ENCODE results near the gene TRIM3. TPM values are rescaled to one million over a fixed set of nuclear protein-coding genes. Genes with fewer than 3 reads are reported as not detected.

TRIM3 gene
- total RNA-seq, 6 experiments from 2014 or later = 14.3 to 19.1 (median 17.4) TPM

- H3K27me3 Mint-ChIP-seq (ENCODE audit: insufficient read depth) = no peaks in the 10 kb centered on the region; the same call in none of the 2 replicates
- peak; percentile 84 for TF ChIP-seq CTCF (IDR thresholded peaks at IDR 0.05)
- H3K27ac Mint-ChIP-seq = no peak overlapping the region
- H3K4me3 Mint-ChIP-seq = no peak overlapping the region
- DNase-seq = peak; percentile 55
- no peaks in the 10 kb centered on the region for H3K9me3 Mint-ChIP-seq
- no peaks in the 10 kb centered on the region for H3K36me3 Mint-ChIP-seq (ENCODE audit: low read depth)
- no peaks in the 10 kb centered on the region for H3K4me1 Mint-ChIP-seq (ENCODE audit: low read depth)
Observed at GRCh38 chr11:6438979-6439571, 34.7 kb downstream of the TRIM3 start.

DNA sequence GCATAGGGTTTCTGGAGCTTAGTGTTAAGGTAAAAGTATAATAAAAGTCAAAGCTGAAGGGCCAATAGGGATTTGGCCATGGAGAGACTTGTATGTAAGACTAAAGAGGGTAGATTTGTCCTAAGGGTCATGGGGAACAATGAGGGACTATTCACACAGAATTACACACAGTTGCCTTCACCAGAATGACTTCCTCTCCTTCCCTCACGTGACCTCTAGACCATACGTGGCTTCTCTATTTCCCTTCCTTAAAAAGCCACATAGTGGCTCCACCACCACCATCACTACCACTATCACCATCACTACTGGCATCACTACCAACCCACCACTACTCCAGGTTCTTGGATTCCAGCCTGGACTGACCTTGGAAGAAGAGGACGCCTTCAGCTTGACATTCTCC is 35.7 kb downstream of the TRIM3 start:
- Mint-ChIP-seq H3K9me3 (no peaks in the 10 kb centered on the region), H3K36me3 (ENCODE audit: low read depth) (no peaks in the 10 kb centered on the region), H3K27me3 (ENCODE audit: insufficient read depth) (peaks cover 3% of the 10 kb centered on the region), H3K4me3 (no peak overlapping the region), H3K4me1 (ENCODE audit: low read depth) (peaks cover 2% of the 10 kb centered on the region), H3K27ac (no peak overlapping the region)
- TF ChIP-seq CTCF (IDR thresholded peaks at IDR 0.05) = no peak
- no peak for DNase-seq

DNA sequence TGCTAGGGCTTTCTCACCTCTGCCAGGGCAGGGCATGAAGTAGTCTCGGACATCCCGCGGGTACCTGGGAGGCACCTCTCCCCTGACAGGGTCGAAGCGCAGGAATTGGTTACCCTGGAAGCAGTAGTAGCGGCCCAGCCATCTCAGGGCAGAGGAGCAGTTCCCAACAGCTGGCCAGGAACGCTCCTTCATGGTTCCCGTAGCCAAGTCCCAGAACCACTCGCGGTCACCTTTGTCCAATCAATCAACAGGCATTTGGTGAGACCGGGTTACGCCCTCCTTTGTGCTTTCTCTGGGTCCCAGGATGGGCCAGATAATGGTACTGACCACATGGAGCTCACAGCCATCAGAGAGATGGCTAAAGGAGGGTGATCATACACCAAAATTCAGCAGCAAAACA is 36.3 kb downstream of the TRIM3 start:
- H3K36me3 Mint-ChIP-seq (ENCODE audit: low read depth) = no peaks in the 10 kb centered on the region
- no peak overlapping the region for H3K27ac Mint-ChIP-seq
- H3K27me3 Mint-ChIP-seq (ENCODE audit: insufficient read depth) = peaks cover 3% of the 10 kb centered on the region
- H3K4me1 Mint-ChIP-seq (ENCODE audit: low read depth) = peaks cover 8% of the 10 kb centered on the region
- no peak overlapping the region for H3K4me3 Mint-ChIP-seq
- TF ChIP-seq CTCF (IDR thresholded peaks at IDR 0.05) = no peak
- DNase-seq = no peak
- H3K9me3 Mint-ChIP-seq = no peaks in the 10 kb centered on the region

DNA sequence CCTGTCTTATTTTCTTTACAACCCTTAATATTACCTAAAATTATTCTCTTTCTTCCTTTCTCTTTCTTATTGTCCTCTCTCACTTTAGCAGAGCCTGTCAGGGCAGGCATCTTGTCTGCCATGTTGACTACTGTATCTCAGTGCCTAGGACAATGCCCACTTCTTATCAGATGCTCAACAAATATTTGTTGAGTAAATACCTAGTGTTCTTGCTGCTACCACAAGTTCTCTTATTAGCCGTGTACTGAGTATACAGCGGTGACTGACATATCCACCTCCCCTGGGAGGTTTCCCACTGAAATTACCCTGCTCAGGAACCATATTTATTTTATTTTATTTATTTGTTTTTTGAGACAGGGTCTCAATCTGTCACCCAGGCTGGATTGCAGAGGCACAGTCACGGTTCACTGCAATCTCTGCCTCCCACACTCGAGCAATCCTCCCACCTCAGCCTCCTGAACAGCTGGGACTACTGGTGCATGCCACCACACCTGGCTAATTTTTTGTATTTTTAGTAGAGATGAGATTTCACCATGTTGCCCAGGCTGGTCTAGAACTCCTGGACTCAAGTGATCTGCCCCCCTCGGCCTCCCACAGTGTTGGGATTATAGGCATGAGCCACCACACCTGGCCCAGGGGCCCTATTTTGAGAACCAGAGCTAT is 39.6 kb downstream of the TRIM3 start:
- DNase-seq = no peak
- no peak overlapping the region for H3K27ac Mint-ChIP-seq
- peaks cover 5% of the 10 kb centered on the region for H3K27me3 Mint-ChIP-seq (ENCODE audit: insufficient read depth)

DNA sequence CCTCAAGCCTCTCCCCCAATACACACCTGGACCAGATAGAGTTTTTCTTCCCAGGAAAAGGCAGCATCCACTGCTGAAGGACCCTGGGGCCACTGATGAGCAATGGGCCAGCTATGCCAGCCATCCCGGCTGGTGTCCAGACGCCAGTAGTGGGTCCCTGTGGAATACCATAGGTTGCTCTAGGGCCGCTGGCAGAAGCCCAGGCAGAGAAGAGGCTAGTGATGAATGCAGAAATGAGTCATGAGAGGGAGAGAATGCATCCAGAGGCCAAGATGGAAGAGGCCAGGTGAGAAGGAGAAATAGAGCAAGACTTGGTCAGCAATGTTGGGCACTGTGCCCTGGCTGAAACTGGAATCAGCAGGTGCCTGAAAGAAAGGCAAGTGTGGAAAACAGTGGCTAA is 41.9 kb downstream of the TRIM3 start:
- Mint-ChIP-seq H3K9me3 (no peaks in the 10 kb centered on the region), H3K4me3 (no peak overlapping the region), H3K27ac (no peak overlapping the region), H3K27me3 (ENCODE audit: insufficient read depth) (peaks cover 7% of the 10 kb centered on the region), H3K4me1 (ENCODE audit: low read depth) (peaks cover 25% of the 10 kb centered on the region), H3K36me3 (ENCODE audit: low read depth) (no peaks in the 10 kb centered on the region)
- peak; percentile 84 for DNase-seq
- TF ChIP-seq CTCF (IDR thresholded peaks at IDR 0.05) = no peak

More for the DNA sequence above, 39.6 kb downstream of the TRIM3 start:
- no peak overlapping the region for H3K4me3 Mint-ChIP-seq
- no peaks in the 10 kb centered on the region for H3K9me3 Mint-ChIP-seq
- H3K4me1 Mint-ChIP-seq (ENCODE audit: low read depth) = peaks cover 25% of the 10 kb centered on the region
- no peaks in the 10 kb centered on the region for H3K36me3 Mint-ChIP-seq (ENCODE audit: low read depth)
- TF ChIP-seq CTCF (IDR thresholded peaks at IDR 0.05) = no peak
